CD14-positive monocyte (primary cell): ENCODE results near the gene TOR1AIP1. TPM values are rescaled to one million over a fixed set of nuclear protein-coding genes. Genes with fewer than 3 reads are reported as not detected.

Experiments used
- DNase-seq, 3 donors: peaks; one replicate each; pipeline ENCODE4 v3.0.0-alpha.2; 2011 to 2022
- H2AFZ ChIP-seq: 2 replicates; pipeline ENCODE4 v1.6.0; 2012; ENCODE audit warnings: mild to moderate bottlenecking, low read depth, low read length, inconsistent platforms; ENCODE audit not compliant: insufficient read depth, poor library complexity, severe bottlenecking
- H3K27ac ChIP-seq, 2 donors: 1 replicate in 1 of 2; 2 replicates in 1 of 2; pipeline ENCODE4 v1.5.1; 2012 to 2013; ENCODE audit warnings: low read length in 2 of 2, control low read depth in 1 of 2, inconsistent platforms in 1 of 2, low read depth in 1 of 2, mild to moderate bottlenecking in 1 of 2
- H3K27me3 ChIP-seq, 2 donors: one replicate each; pipeline versions ENCODE4 v1.6.0 to v1.6.1; 2011 to 2013; ENCODE audit warnings: low read length in 2 of 2; ENCODE audit not compliant: control insufficient read depth in 2 of 2, insufficient read depth in 2 of 2
- H3K36me3 ChIP-seq, 2 donors: replicated peaks in 1 of 2; 1 replicate in 1 of 2; 2 replicates in 1 of 2; pipeline versions ENCODE4 v1.5.1 to v1.6.1; 2012 to 2013; ENCODE audit warnings: low read length in 2 of 2, control low read depth in 1 of 2, inconsistent platforms in 1 of 2, mild to moderate bottlenecking in 1 of 2; ENCODE audit not compliant: insufficient read depth in 2 of 2, control insufficient read depth in 1 of 2
- H3K4me1 ChIP-seq, 2 donors: 1 replicate in 1 of 2; 2 replicates in 1 of 2; pipeline versions ENCODE4 v1.5.1 to v1.6.1; 2012 to 2013; ENCODE audit warnings: low read length in 2 of 2, control low read depth in 1 of 2, inconsistent platforms in 1 of 2, mild to moderate bottlenecking in 1 of 2, moderate library complexity in 1 of 2; ENCODE audit not compliant: insufficient read depth in 2 of 2, control insufficient read depth in 1 of 2
- H3K4me2 ChIP-seq: replicated peaks from 2 replicates; pipeline ENCODE3; 2012; ENCODE audit warnings: low read length, moderate library complexity, mild to moderate bottlenecking; ENCODE audit not compliant: poor library complexity, severe bottlenecking; ENCODE audit errors: extremely low read depth
- H3K4me3 ChIP-seq, 3 experiments: fragments of 200-600 bp in 1 of 3; sonication (generic) in 1 of 3; replicated peaks in 1 of 3; 1 replicate in 2 of 3; 2 replicates in 1 of 3; pipeline ENCODE4 v1.5.1; 2011 to 2013; ENCODE audit warnings: low read length in 3 of 3, mild to moderate bottlenecking in 3 of 3, control low read depth in 2 of 3, low read depth in 2 of 3, inconsistent platforms in 1 of 3, moderate library complexity in 1 of 3
- H3K79me2 ChIP-seq: 2 replicates; pipeline ENCODE4 v1.6.0; 2012; ENCODE audit warnings: mild to moderate bottlenecking, control low read depth, inconsistent platforms, low read length, moderate library complexity; ENCODE audit not compliant: insufficient read depth
- H3K9ac ChIP-seq: 2 replicates; pipeline ENCODE4 v1.6.0; 2017; ENCODE audit warnings: low read length, mild to moderate bottlenecking; ENCODE audit not compliant: insufficient read depth, poor library complexity, severe bottlenecking
- H3K9me3 ChIP-seq, 2 donors: replicated peaks in 1 of 2; 1 replicate in 1 of 2; 2 replicates in 1 of 2; pipeline versions ENCODE4 v1.5.1 to v1.6.1; 2012 to 2013; ENCODE audit warnings: low read length in 2 of 2, control low read depth in 1 of 2; ENCODE audit not compliant: control insufficient read depth in 1 of 2, insufficient read depth in 1 of 2
- H4K20me1 ChIP-seq: 2 replicates; pipeline ENCODE4 v1.6.0; 2012; ENCODE audit warnings: mild to moderate bottlenecking, low read length, control low read depth, moderate library complexity; ENCODE audit not compliant: insufficient read depth
- H3K27ac Mint-ChIP-seq, 7 donors: one replicate each; pipeline ENCODE4 v1.8.0; 2020; ENCODE audit warnings: mild to moderate bottlenecking in 7 of 7, mixed read lengths in 7 of 7, moderate library complexity in 6 of 7, inconsistent platforms in 2 of 7
- H3K27me3 Mint-ChIP-seq, 3 donors: one replicate each; pipeline ENCODE4 v1.8.0; 2021 to 2022; ENCODE audit warnings: low read depth in 3 of 3, mild to moderate bottlenecking in 3 of 3, mixed read lengths in 3 of 3, moderate library complexity in 3 of 3, inconsistent platforms in 1 of 3
- H3K36me3 Mint-ChIP-seq, 2 donors: one replicate each; pipeline ENCODE4 v1.8.0; 2020; ENCODE audit warnings: mixed read lengths in 2 of 2, inconsistent platforms in 1 of 2, mild to moderate bottlenecking in 1 of 2
- H3K4me1 Mint-ChIP-seq: one replicate; pipeline ENCODE4 v1.8.0; 2020; ENCODE audit warnings: mild to moderate bottlenecking, mixed read lengths
- H3K4me3 Mint-ChIP-seq, 2 donors: one replicate each; pipeline ENCODE4 v1.8.0; 2020; ENCODE audit warnings: mild to moderate bottlenecking in 2 of 2, mixed read lengths in 2 of 2, moderate library complexity in 1 of 2
- H3K9me3 Mint-ChIP-seq, 7 donors: one replicate each; pipeline ENCODE4 v1.8.0; 2020 to 2022; ENCODE audit warnings: mixed read lengths in 7 of 7, mild to moderate bottlenecking in 6 of 7, moderate library complexity in 6 of 7, inconsistent platforms in 2 of 7
- CTCF ChIP-seq: fragments of 200-600 bp; IDR thresholded peaks from one replicate; pipeline ENCODE4 v1.8.0; 2022; ENCODE audit warnings: antibody characterized with exemption, mild to moderate bottlenecking
- WGBS: methylation state at CpG from one replicate; pipeline ENCODE4 v1.1.5; 2013; ENCODE audit warnings: missing lambda C conversion rate; ENCODE audit not compliant: insufficient coverage; 5-methylcytosine and 5-hydroxymethylcytosine counted together
- intact Hi-C, 2 donors: fragments of 100-400 bp; cut with micrococcal nuclease; formaldehyde crosslinking; loops; one replicate each; pipeline versions ENCODE4 v1.15.0 to v1.15.1; 2023
- polyA plus RNA-seq, 3 donors: library from polyadenylated mRNA; depleted of rRNA in 1 of 3; unstranded in 2 of 3; stranded (reverse) in 1 of 3; fragments of 300-500 nt in 2 of 3; fragments of >200 nt in 1 of 3; fragmentation: Illumina TruSeq in 2 of 3; gene quantifications; 1 replicate in 2 of 3; 2 replicates in 1 of 3; pipeline ENCODE4 v1.2.3, GENCODE V29; 2012 to 2021

Gene TOR1AIP1
- polyA plus RNA-seq, 3 donors, result 18.8 to 114 (median 77.5) TPM

GRCh38 chr1:179938752-179939151 lies 56.7 kb downstream of the TOR1AIP1 start:
- no peaks in the 10 kb centered on the region for H3K36me3 Mint-ChIP-seq
- Histone ChIP-seq H3K4me1 (no peaks in the 10 kb centered on the region), H3K79me2 (no peaks in the 10 kb centered on the region), H3K36me3 (no peaks in the 10 kb centered on the region), H2AFZ (no peak overlapping the region), H3K9me3 (no peaks in the 10 kb centered on the region), H3K27ac (no peak overlapping the region), H3K27me3 (no peaks in the 10 kb centered on the region), H3K4me3 (no peak overlapping the region), H3K9ac (no peak overlapping the region), H4K20me1 (no peaks in the 10 kb centered on the region), H3K4me2 (no peak overlapping the region)
- H3K27me3 Mint-ChIP-seq, result peaks cover 2 to 3% (median 2%) of the 10 kb centered on the region in 3 donors
- WGBS, result no CpG with 5 or more reads among the region's 2 CpGs
- no peak for DNase-seq
- intact Hi-C loops, result no loop called here
- no peak overlapping the region for H3K27ac Mint-ChIP-seq
- peaks cover 7% of the 10 kb centered on the region for H3K4me1 Mint-ChIP-seq
- H3K9me3 Mint-ChIP-seq, result peaks cover 0 to 3% (median 0%) of the 10 kb centered on the region in 7 donors
- TF ChIP-seq CTCF, result no peak
- no peak overlapping the region for H3K4me3 Mint-ChIP-seq

GRCh38 chr1:179939941-179940340 lies 57.9 kb downstream of the TOR1AIP1 start:
- Histone ChIP-seq H3K4me1 (no peaks in the 10 kb centered on the region), H3K27me3 (no peaks in the 10 kb centered on the region), H3K79me2 (no peaks in the 10 kb centered on the region), H2AFZ (no peak overlapping the region), H3K9ac (no peak overlapping the region), H3K36me3 (no peaks in the 10 kb centered on the region), H3K27ac (no peak overlapping the region), H3K4me3 (no peak overlapping the region), H3K9me3 (no peaks in the 10 kb centered on the region), H4K20me1 (no peaks in the 10 kb centered on the region), H3K4me2 (no peak overlapping the region)
- Mint-ChIP-seq H3K9me3 (peaks cover 0 to 3% (median 0%) of the 10 kb centered on the region in 7 donors), H3K4me1 (peaks cover 7% of the 10 kb centered on the region), H3K36me3 (no peaks in the 10 kb centered on the region), H3K27me3 (peaks cover 0 to 4% (median 2%) of the 10 kb centered on the region in 3 donors), H3K27ac (no peak overlapping the region), H3K4me3 (no peak overlapping the region)
- no peak for DNase-seq
- intact Hi-C loops, result no loop called here
- 100% methylated on average over 1 of the region's 1 CpG for WGBS
- no peak for TF ChIP-seq CTCF
